Measurements from ENCODE around the gene TBATA.

- TF ChIP-seq, protein P1, sequence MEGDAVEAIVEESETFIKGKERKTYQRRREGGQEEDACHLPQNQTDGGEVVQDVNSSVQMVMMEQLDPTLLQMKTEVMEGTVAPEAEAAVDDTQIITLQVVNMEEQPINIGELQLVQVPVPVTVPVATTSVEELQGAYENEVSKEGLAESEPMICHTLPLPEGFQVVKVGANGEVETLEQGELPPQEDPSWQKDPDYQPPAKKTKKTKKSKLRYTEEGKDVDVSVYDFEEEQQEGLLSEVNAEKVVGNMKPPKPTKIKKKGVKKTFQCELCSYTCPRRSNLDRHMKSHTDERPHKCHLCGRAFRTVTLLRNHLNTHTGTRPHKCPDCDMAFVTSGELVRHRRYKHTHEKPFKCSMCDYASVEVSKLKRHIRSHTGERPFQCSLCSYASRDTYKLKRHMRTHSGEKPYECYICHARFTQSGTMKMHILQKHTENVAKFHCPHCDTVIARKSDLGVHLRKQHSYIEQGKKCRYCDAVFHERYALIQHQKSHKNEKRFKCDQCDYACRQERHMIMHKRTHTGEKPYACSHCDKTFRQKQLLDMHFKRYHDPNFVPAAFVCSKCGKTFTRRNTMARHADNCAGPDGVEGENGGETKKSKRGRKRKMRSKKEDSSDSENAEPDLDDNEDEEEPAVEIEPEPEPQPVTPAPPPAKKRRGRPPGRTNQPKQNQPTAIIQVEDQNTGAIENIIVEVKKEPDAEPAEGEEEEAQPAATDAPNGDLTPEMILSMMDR (IDR thresholded peaks at IDR 0.05; ENCODE audit: low read depth, low read length, missing input control): no peak
- TF ChIP-seq TAF1 (conservative IDR thresholded peaks at IDR 0.05): no peak
- TF ChIP-seq YY1 (IDR thresholded peaks at IDR 0.05): no peak
- TF ChIP-seq SP1 (IDR thresholded peaks at IDR 0.05): no peak
- TF ChIP-seq, protein P2, sequence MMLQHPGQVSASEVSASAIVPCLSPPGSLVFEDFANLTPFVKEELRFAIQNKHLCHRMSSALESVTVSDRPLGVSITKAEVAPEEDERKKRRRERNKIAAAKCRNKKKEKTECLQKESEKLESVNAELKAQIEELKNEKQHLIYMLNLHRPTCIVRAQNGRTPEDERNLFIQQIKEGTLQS (IDR thresholded peaks at IDR 0.05): no peak
Measured at GRCh38 chr10:70799124-70799523, 13.9 kb upstream of the TBATA start.

All from liver (tissue), 3 donors.